ENCODE results near the gene CIART. TPM values are rescaled to one million over a fixed set of nuclear protein-coding genes. Genes with fewer than 3 reads are reported as not detected.
A peak's percentile ranks its signal among the peaks of the same experiment; 100 is the strongest.
"Not testable (repeated sequence)": the region's sequence is repeated elsewhere in the genome, so short reads cannot be mapped to it uniquely, and the experiment has no call there.

The CIART gene, protein sequence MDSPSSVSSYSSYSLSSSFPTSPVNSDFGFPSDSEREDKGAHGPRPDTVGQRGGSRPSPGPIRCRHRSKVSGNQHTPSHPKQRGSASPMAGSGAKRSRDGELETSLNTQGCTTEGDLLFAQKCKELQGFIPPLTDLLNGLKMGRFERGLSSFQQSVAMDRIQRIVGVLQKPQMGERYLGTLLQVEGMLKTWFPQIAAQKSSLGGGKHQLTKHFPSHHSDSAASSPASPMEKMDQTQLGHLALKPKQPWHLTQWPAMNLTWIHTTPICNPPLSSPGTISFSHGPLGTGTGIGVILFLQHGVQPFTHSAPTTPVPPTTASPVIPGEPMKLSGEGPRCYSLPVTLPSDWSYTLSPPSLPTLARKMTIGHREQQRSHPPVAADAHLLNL
- total RNA-seq (15.4 and 17.7 TPM in 2 replicates), polyA plus RNA-seq (19.0 and 20.6 TPM in 2 replicates)

DNA sequence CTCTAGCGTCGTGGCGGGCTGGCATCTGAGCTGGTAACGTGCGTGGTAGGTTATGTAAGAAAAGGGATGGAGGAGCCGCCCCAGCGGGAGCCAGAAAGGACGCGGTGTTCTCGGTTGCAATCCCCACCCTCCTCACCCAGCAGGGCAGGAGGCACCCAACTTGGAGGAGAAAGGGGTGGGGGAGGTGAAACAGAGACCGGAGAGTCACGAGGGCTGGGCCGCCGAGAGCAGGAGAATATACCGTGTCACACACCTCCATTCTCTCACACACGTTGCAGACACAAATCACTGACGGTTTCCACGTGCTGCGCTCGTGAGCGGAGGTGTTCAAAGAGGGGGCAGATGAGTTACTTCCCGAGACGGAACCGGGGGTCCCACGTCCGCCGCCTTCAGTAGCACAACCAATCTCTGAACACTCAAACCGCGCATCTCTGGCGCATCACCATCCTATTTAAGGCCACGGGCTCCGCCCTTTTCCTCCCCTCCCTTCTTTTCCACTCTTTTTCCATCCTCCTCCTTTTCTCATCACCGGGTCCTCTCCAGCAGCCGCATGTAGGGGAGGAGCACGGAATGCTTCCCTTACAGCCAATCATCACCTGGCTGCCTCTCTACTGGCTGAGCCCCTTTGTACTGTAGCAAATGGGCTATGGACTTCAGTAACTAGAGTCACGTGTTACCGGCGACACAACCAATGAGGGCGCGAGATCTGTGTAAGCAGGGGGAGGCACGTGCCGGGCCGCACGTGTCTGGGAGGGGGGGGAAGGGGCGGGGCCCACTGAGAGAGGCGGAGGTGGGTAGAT is at the start of gene CIART:
TSS of gene CIART (plus strand) at position 797 of the 800 bp plus-strand sequence. CDS start 714 bp downstream, outside the sequence.
- H3K4me3 ChIP-seq = peak within 1 kb of the TSS; percentile 34
- peaks cover 14% of the 10 kb centered on the region for H3K36me3 ChIP-seq
- H3K9me3 ChIP-seq (ENCODE audit: low read depth) = no peaks in the 10 kb centered on the region
- peak; percentile 98 to 99 for DNase-seq (ENCODE audit: low read depth in 1 of 2, low spot score in 1 of 2)
- TF ChIP-seq CTCF (IDR thresholded peaks at IDR 0.05; ENCODE audit: low read depth, low read length) = no peak
- H3K4me1 ChIP-seq (ENCODE audit: low read depth) = peaks cover 6% of the 10 kb centered on the region
- no peaks in the 10 kb centered on the region for H3K27me3 ChIP-seq
- H3K27ac ChIP-seq = peak within 1 kb of the TSS; percentile 69

GRCh38 chr1:150232921-150233320 is 49.4 kb upstream of the CIART start:
- H3K27me3 ChIP-seq; DNase-seq (ENCODE audit: low read depth in 1 of 2, low spot score in 1 of 2); H3K4me1 ChIP-seq (ENCODE audit: low read depth); H3K9me3 ChIP-seq (ENCODE audit: low read depth); H3K27ac ChIP-seq; H3K4me3 ChIP-seq: not testable (repeated sequence)
- peaks cover 20% of the 10 kb centered on the region for H3K36me3 ChIP-seq

- no peaks in the 10 kb centered on the region for H3K4me1 ChIP-seq (ENCODE audit: low read depth)
- H3K4me3 ChIP-seq = peak overlapping the region; percentile 96
- peak overlapping the region; percentile 26 for H3K27ac ChIP-seq
- peaks cover 14% of the 10 kb centered on the region for H3K36me3 ChIP-seq
- no peaks in the 10 kb centered on the region for H3K9me3 ChIP-seq (ENCODE audit: low read depth)
- no peak for TF ChIP-seq CTCF (IDR thresholded peaks at IDR 0.05; ENCODE audit: low read depth, low read length)
- peak in 1 of 2 donors; percentile 47 for DNase-seq (ENCODE audit: low read depth in 1 of 2, low spot score in 1 of 2)
- H3K27me3 ChIP-seq = no peaks in the 10 kb centered on the region
Measured at GRCh38 chr1:150233359-150234308, 48.7 kb upstream of the CIART start.

GRCh38 chr1:150234309-150234565 is 48.1 kb upstream of the CIART start:
- Histone ChIP-seq H3K4me1 (ENCODE audit: low read depth) (no peaks in the 10 kb centered on the region), H3K36me3 (peaks cover 10% of the 10 kb centered on the region), H3K27ac (peak overlapping the region; percentile 88), H3K4me3 (peak overlapping the region; percentile 96), H3K27me3 (no peaks in the 10 kb centered on the region), H3K9me3 (ENCODE audit: low read depth) (no peaks in the 10 kb centered on the region)
- TF ChIP-seq CTCF (IDR thresholded peaks at IDR 0.05; ENCODE audit: low read depth, low read length) = no peak
- no peak for DNase-seq (ENCODE audit: low read depth in 1 of 2, low spot score in 1 of 2)

DNA sequence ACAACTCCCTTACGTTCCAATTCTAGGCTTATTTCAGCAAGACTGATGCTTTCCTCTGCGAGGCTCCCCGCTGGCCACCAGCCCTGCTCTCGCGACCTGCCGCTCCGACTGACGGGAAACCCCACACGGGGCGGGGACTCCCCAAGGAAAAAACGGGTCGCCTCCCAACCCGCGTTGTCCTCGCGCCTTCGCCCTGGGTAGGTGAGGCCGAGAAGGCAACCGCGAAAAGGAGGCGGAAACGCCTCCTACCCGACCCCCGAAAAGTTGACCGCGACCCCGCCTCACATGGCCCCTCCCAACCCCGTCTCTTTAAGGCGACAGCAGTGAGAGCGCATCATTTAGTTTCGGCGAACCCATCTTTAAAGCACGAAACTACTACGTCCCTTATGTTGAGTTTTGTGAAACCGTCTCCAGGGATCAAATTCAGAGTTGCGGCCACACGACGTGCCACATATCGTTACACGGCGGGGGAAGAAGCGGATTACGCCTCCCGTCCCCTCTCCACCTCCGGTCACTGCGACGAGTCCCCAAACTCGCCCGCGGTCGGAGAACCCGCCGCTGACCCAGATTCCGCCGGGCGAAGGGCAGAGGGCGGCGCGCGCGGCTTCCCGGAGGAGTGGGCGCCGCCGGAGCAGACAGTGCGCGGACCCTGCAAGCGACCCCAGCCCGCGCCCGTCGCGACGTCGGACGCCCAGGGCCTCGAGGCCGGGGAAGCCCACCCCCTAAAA is 47.6 kb upstream of the CIART start:
- no peaks in the 10 kb centered on the region for H3K4me1 ChIP-seq (ENCODE audit: low read depth)
- TF ChIP-seq CTCF (IDR thresholded peaks at IDR 0.05; ENCODE audit: low read depth, low read length) = no peak
- H3K9me3 ChIP-seq (ENCODE audit: low read depth) = no peaks in the 10 kb centered on the region
- DNase-seq (ENCODE audit: low read depth in 1 of 2, low spot score in 1 of 2) = peak; percentile 59 to 73
- H3K36me3 ChIP-seq = peaks cover 7% of the 10 kb centered on the region
- peak overlapping the region; percentile 96 for H3K4me3 ChIP-seq
- H3K27ac ChIP-seq = peak overlapping the region; percentile 88
- H3K27me3 ChIP-seq = no peaks in the 10 kb centered on the region
